Stimulated activated CD4-positive, alpha-beta T cell treated with anti-CD3 and anti-CD28 coated beads, Interleukin-1b, Interleukin-23, amount 100 ng/mL, for 4 hours (primary cell): ENCODE measurements around the gene STK39.

Experiments used
- DNase-seq, 2 donors: peaks; one replicate each; pipeline ENCODE4 v3.0.0-alpha.2; 2020; ENCODE audit warnings: low read depth in 2 of 2

Gene STK39

DNA sequence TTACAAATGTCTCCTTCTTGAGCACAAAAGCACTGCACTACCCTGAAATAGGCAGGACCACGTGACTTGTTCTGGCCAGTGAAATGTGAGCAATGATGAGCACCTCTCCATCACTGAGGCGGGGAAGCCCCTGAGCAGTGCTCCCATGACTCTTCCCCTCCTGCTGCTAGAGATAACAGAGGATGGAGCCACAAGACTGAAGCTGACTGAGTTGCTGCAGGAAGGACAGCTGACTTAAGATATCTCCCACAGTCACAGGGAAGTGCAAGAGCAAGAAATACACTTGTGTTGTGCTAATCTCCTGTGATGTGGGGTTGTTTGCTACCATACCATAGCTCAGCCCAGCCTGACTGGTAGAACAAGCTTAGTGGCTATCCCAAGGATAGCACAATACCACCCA, 38.7 kb downstream of the STK39 start:
- DNase-seq, result no peak

GRCh38 chr2:168207851-168208250, 39.5 kb downstream of the STK39 start:
- DNase-seq, result no peak

- DNase-seq, result no peak
These were observed 43.4 kb downstream of the STK39 start for GRCh38 chr2:168203762-168204693.

GRCh38 chr2:168201584-168202116, 45.7 kb downstream of the STK39 start:
- DNase-seq, result no peak

DNA sequence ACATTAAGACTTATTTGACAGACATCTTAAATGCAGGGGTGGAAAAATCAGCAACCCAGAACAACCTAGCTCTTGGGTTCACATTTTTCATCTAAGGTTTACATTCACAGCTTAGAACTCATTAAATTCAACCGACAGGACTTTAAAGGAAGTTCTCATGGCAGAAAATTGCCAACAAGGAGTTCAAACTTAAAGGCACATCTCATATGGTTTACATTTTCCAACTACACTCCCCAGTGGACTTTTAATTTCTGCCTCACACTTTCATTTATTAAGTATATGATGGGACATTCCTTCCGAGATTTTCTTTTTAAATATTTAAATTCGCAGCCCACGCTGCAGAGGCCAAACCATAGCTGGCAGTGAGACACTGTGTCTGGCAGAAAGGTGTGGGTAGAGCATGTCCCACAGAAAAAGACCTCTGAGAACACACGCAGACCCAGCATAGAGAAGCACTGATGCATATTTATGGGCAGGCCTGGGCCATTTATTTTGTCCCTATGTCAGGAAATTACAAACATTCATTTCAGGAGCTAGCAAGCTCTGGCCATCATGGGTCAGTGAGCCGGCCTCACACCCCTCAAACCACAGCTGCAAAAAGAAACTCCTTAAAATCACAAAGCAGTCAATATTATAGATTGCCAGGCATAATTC, 46.3 kb downstream of the STK39 start:
- no peak for DNase-seq

- no peak for DNase-seq
These were observed 48.8 kb downstream of the STK39 start for GRCh38 chr2:168198476-168199207.

GRCh38 chr2:168196764-168197180, 50.6 kb downstream of the STK39 start:
- no peak for DNase-seq

DNA sequence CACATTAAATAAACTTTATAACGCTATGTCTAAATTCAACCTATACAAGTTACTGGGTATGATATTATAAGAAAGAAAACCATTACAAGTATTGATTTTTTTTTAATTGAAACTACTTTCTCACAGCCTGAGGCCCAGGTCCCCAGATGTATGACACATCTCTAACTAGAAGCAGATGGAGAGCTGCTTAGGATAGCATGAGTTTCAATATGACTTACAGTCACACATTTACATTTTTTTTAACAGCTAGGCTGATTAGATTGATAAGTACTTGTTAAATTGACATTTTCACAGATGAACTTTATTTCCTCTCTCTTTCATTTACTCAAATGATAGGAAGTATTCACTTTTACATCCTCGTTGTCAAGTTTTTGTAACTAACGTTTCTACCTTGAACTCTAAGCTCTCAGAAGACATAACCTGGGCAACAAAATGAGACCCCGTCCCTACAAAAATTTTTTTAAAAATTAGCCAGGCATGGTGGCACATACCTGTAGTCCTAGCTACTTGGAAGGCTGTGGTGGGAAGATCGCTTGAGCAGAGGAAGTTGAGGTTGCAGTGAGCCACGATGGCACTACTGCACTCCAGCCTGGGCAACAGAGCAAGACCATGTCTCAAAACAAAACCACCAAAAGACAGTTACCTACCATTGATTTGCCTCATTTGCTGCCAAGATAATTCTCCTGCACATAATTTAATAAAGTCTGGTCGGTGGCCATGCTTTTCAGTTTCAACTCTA, 52.4 kb downstream of the STK39 start:
- no peak for DNase-seq

- no peak for DNase-seq
These were observed 54.4 kb downstream of the STK39 start for GRCh38 chr2:168192839-168193616.

DNA sequence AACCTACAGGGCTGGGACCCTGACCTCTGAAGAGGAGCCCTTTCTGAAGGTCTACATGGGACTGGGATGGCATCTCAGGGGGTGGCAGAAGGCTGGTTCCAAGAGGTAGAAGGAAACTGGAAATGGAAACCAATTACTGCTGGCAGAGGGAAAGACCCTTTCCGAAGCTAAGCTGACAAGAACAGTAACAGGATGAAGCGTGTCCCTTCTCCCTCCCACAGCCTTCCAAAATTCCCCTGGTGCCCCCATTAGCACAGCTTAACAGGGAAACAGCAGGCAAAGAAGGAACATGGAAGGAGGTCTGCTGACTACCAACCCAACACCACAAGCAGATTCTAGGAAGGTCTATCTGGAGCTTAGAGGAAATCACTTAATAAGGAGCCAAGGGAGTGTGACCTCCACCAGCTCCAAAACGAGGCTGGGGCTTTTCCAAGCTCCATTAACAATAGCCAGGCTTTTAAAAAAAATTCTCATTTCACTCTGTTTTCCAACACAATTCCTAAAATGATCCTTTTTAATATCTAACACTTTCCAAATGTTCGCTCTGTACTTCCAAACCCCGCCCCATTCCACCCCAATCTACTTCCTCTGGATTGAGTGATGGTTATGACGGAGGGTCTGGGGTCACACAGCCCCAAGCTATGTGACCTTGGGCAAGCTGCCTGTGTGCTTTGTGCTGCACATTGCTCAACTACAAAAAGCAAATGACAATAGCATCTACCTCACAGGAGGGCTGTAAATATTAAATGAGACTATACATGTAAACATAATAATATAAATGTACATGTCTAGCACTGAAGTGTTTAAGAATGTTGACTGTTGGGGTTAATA, 55.2 kb downstream of the STK39 start:
- no peak for DNase-seq

DNA sequence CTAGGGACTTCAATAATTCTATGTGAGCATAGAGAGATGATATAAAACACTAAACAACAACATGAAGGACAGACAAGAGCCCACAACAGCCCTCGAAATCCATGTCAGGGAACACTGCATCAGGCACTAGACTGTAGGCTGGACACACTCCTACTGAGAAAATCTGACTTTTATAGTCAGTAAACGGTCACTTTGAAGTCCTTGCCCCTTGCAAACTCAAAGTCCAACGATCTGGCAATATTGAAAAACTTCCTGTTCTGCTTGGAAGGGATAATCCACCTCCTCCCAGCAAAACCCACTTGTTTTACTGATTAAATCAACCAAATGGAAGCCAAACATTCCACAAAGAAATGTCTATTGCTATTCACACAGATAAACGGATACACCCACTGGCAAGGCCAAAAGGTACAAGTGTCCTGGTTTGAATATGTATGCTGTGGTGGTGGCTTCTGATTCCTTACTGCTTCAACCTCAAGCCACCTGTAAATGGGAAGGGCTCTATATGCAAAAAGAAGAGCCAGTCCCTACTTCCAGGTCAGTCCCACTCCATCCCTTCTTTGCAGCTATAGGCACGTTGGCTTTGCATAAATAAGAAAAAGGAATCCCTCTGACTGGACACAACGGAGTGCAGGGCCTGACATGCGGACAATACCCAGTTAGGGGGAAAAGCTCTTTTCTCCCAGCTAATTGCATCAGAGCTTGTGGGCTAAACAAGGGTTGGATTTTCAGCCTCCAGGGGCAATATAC, 56.6 kb downstream of the STK39 start:
- DNase-seq, result no peak

GRCh38 chr2:168189835-168190569, 57.4 kb downstream of the STK39 start:
- no peak for DNase-seq

- no peak for DNase-seq
These were observed 59.4 kb downstream of the STK39 start for GRCh38 chr2:168188002-168188401.

DNA sequence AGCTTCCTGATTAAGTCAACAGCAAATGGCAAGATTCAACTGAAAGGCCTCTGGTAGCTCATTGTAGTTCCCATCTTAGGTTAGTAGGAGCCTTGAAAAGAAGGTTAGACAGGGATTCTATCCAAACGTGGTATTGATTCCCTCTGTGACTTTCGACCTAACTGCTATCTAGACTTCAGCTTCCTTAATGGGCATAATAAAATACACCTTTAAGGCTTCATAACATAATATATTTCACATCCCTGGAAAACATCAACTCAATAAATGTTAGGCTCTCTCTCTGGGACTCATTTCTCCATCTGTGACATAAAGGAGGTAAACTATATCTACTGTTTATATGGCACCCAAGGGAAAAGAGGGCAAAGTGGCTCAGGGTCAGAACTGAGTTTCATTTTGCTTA, 60.9 kb downstream of the STK39 start:
- DNase-seq, result no peak

DNA sequence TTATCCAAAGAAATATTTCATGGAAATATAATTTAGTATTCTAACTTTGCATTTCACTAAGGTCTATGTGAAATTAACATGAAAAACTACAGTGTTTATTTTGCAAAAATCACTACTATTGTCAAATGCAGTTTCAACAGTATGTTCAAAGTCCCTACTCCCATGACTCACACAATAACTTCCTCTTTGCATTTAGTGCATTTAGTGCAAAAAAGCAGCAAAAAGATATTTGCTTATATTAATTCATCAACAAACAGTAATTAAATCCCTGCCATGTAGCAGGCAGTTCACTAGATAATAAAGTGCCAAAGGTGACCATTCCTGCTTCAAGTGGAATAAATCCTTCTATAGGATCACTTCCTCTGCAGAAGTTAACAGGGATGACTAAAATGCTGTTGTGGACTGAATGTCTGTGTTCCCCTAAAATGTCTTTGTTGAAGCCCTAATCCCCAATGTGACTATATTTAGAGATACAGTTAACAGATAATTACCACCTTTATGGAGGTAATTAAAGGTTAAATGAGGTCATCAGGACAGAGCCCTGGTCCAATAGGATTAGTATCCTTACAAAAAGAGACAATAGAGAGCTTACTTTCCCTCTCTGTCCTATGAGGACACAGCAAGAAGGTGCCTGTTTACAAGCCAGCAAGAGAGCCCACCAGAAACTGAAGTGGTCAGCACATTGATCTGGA, 61.7 kb downstream of the STK39 start:
- no peak for DNase-seq

DNA sequence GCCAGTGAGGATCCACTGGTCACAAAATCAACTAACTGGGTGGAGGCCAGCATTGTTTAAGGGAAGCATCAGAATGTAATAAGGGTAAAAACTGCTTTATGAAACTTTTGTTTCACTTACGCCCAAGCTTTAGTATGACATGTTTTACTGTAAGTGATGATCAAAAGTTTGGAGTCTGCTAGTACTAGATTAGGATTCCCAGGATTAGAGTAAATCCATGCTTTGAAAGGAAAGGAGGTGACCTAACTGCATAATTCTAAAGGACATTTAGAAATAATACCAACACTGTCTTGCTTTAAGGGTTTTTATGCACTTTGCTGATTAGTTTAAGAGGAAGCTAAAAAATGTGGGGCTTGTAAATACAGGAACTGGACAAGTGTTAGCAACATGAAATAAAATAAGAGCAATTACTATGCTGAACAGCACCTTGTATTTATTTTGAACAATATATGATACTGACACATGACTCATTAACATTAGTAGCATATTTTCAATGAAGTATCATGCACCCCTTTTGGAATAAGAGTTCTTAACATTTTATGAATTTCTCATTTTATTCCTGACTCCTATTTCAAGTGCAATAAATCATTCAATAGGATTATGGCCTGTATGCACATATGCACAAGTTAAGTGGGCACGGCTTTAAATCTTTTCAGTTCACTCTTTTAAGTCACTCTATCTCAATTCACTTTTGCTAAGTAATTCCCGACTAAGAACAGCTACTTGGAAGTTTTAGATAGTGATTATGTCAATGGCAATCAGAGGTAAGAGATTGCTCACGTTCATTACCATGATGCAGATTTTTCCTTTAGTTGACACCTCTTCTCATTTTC, 62.5 kb downstream of the STK39 start:
- no peak for DNase-seq
